H1 (cell line): ENCODE data around the gene TMEM120B. TPM values are rescaled to one million over a fixed set of nuclear protein-coding genes. Genes with fewer than 3 reads are reported as not detected.

Experiments
- CTCF ChIA-PET: fragments of 300-600 bp; sonication (Branson Sonifier 250); formaldehyde crosslinking; loops from one replicate; lab custom pipeline; 2021; ENCODE audit not compliant: partially characterized antibody; lab: Charles Lee
- POLR2A ChIA-PET: fragments of 300-600 bp; sonication (Branson Sonifier 250); formaldehyde crosslinking; loops from one replicate; lab custom pipeline; 2021; ENCODE audit warnings: inconsistent platforms; ENCODE audit not compliant: partially characterized antibody; lab: Charles Lee
- DNase-seq, 2 experiments: peaks; one replicate each; pipeline versions ENCODE4 v3.0.0 to v3.0.0-alpha.2; 2010 to 2022; ENCODE audit warnings: low spot score in 2 of 2, low read depth in 1 of 2, mixed read lengths in 1 of 2
- FAIRE-seq: peaks from 2 replicates; lab custom pipeline; 2011; peaks lifted over from hg19 to GRCh38; lab: Jason Lieb, UNC
- H2AFZ ChIP-seq: 2 replicates; pipeline ENCODE4 v1.8.1; 2012; ENCODE audit warnings: low read length, inconsistent platforms
- H2AK5ac ChIP-seq: 2 replicates; pipeline ENCODE4 v1.6.1; 2013; ENCODE audit warnings: low read depth, low read length
- H2BK120ac ChIP-seq: replicated peaks from 2 replicates; pipeline ENCODE3; 2013; ENCODE audit warnings: low read depth, low read length, inconsistent platforms
- H2BK12ac ChIP-seq: 2 replicates; pipeline ENCODE4 v1.6.1; 2013; ENCODE audit warnings: low read depth, low read length
- H2BK15ac ChIP-seq: 2 replicates; pipeline ENCODE4 v1.6.1; 2013; ENCODE audit warnings: low read length
- H2BK20ac ChIP-seq: 2 replicates; pipeline ENCODE4 v1.6.1; 2013; ENCODE audit warnings: low read length
- H2BK5ac ChIP-seq: 2 replicates; pipeline ENCODE4 v1.6.1; 2013; ENCODE audit warnings: low read depth, low read length
- H3K14ac ChIP-seq: 2 replicates; pipeline ENCODE4 v1.6.1; 2013; ENCODE audit warnings: inconsistent platforms; ENCODE audit not compliant: insufficient read length
- H3K18ac ChIP-seq: 2 replicates; pipeline ENCODE4 v1.6.1; 2013; ENCODE audit warnings: low read length; ENCODE audit errors: extremely low read depth
- H3K23ac ChIP-seq: 2 replicates; pipeline ENCODE4 v1.6.1; 2013; ENCODE audit warnings: inconsistent platforms; ENCODE audit not compliant: insufficient read length
- H3K23me2 ChIP-seq: 2 replicates; pipeline ENCODE4 v1.6.1; 2013; ENCODE audit warnings: low read depth, low read length
- H3K27ac ChIP-seq: 2 replicates; pipeline ENCODE4 v1.6.1; 2011; ENCODE audit warnings: low read depth, low read length, inconsistent platforms
- H3K27me3 ChIP-seq, 4 experiments: replicated peaks in 1 of 4; 1 replicate in 1 of 4; 2 replicates in 3 of 4; pipeline versions ENCODE4 v1.6.1 to v1.8.1; 2011 to 2013; ENCODE audit warnings: low read length in 3 of 4, mild to moderate bottlenecking in 3 of 4, inconsistent platforms in 2 of 4, mixed read lengths in 2 of 4, moderate library complexity in 1 of 4; ENCODE audit not compliant: control insufficient read depth in 3 of 4, insufficient read depth in 3 of 4; ENCODE audit errors: extremely low read depth in 1 of 4
- H3K36me3 ChIP-seq, 4 experiments: 2 replicates each; pipeline versions ENCODE4 v1.6.1 to v1.8.1; 2011 to 2013; ENCODE audit warnings: mild to moderate bottlenecking in 4 of 4, low read length in 3 of 4, moderate library complexity in 2 of 4, control low read depth in 1 of 4, inconsistent platforms in 1 of 4; ENCODE audit not compliant: insufficient read depth in 4 of 4, control insufficient read depth in 2 of 4
- H3K4ac ChIP-seq: replicated peaks from 2 replicates; pipeline ENCODE3; 2013; ENCODE audit warnings: low read length, low read depth, mixed read lengths, inconsistent platforms; ENCODE audit not compliant: insufficient read length
- H3K4me1 ChIP-seq, 4 experiments: replicated peaks in 1 of 4; 1 replicate in 1 of 4; 2 replicates in 3 of 4; pipeline versions ENCODE4 v1.6.1 to v1.8.1; 2011 to 2013; ENCODE audit warnings: low read length in 3 of 4, inconsistent platforms in 2 of 4, mixed read lengths in 1 of 4; ENCODE audit not compliant: insufficient read depth in 4 of 4, control insufficient read depth in 3 of 4
- H3K4me2 ChIP-seq, 2 experiments: 2 replicates each; pipeline versions ENCODE4 v1.6.1 to v1.8.1; 2011 to 2013; ENCODE audit warnings: low read depth in 2 of 2, low read length in 2 of 2, control low read depth in 1 of 2, inconsistent platforms in 1 of 2, mild to moderate bottlenecking in 1 of 2; ENCODE audit not compliant: insufficient read depth in 1 of 2
- H3K4me3 ChIP-seq, 4 experiments: fragments of 200-600, 300-600 bp in 1 of 4; sonication (generic), shearing (Covaris generic), sonication (Bioruptor Twin) in 1 of 4; 2 replicates each; pipeline versions ENCODE4 v1.5.1 to v1.8.1; 2011 to 2016; ENCODE audit warnings: low read length in 4 of 4, low read depth in 3 of 4, control low read depth in 2 of 4, inconsistent platforms in 2 of 4, mild to moderate bottlenecking in 2 of 4, mixed read lengths in 1 of 4, moderate library complexity in 1 of 4; ENCODE audit not compliant: insufficient read depth in 2 of 4; ENCODE audit errors: extremely low read depth in 1 of 4
- H3K56ac ChIP-seq: replicated peaks from 2 replicates; pipeline ENCODE3; 2013; ENCODE audit warnings: low read depth, mild to moderate bottlenecking, mixed read lengths, low read length, inconsistent platforms; ENCODE audit not compliant: insufficient read length
- H3K79me1 ChIP-seq: 2 replicates; pipeline ENCODE4 v1.6.1; 2013; ENCODE audit warnings: low read depth, low read length, control low read depth
- H3K79me2 ChIP-seq, 2 experiments: 2 replicates each; pipeline versions ENCODE4 v1.6.1 to v1.8.1; 2012 to 2013; ENCODE audit warnings: low read length in 2 of 2, mild to moderate bottlenecking in 2 of 2, inconsistent platforms in 1 of 2; ENCODE audit not compliant: insufficient read depth in 2 of 2, control insufficient read depth in 1 of 2
- H3K9ac ChIP-seq, 4 experiments: replicated peaks in 1 of 4; 1 replicate in 1 of 4; 2 replicates in 3 of 4; pipeline versions ENCODE4 v1.6.1 to v1.8.1; 2011 to 2013; ENCODE audit warnings: low read depth in 3 of 4, low read length in 3 of 4, control low read depth in 2 of 4, mild to moderate bottlenecking in 2 of 4, moderate library complexity in 2 of 4, inconsistent platforms in 1 of 4; ENCODE audit errors: extremely low read depth in 1 of 4
- H3K9me3 ChIP-seq, 2 experiments: 2 replicates each; pipeline versions ENCODE4 v1.6.1 to v1.8.1; 2012 to 2013; ENCODE audit warnings: mild to moderate bottlenecking in 2 of 2, moderate library complexity in 2 of 2, control low read depth in 1 of 2, inconsistent platforms in 1 of 2, low read depth in 1 of 2, low read length in 1 of 2, mixed read lengths in 1 of 2; ENCODE audit not compliant: insufficient read depth in 2 of 2
- H4K20me1 ChIP-seq, 2 experiments: replicated peaks in 1 of 2; 2 replicates each; pipeline versions ENCODE3 to v1.8.1; 2011 to 2013; ENCODE audit warnings: inconsistent platforms in 2 of 2, low read length in 2 of 2, mild to moderate bottlenecking in 1 of 2; ENCODE audit not compliant: insufficient read depth in 2 of 2, control insufficient read depth in 1 of 2
- H4K5ac ChIP-seq: 2 replicates; pipeline ENCODE4 v1.6.1; 2013; ENCODE audit warnings: low read length, low read depth, mixed read lengths, inconsistent platforms; ENCODE audit not compliant: insufficient read length
- H4K8ac ChIP-seq: 2 replicates; pipeline ENCODE4 v1.8.0; 2013; ENCODE audit warnings: mild to moderate bottlenecking, moderate library complexity, low read length, inconsistent platforms; ENCODE audit not compliant: insufficient read depth; ENCODE audit errors: extremely low read depth
- H4K91ac ChIP-seq: replicated peaks from 2 replicates; pipeline ENCODE3; 2013; ENCODE audit warnings: low read length, mixed read lengths, inconsistent platforms; ENCODE audit not compliant: insufficient read length
- ASH2L ChIP-seq: fragments of 200-600, 300-600 bp; sonication (generic); IDR thresholded peaks from one replicate; pipeline ENCODE4 v1.7.1; 2017; ENCODE audit warnings: low read length
- CBX8 ChIP-seq: fragments of 300-800, 300-1000 bp; sonication (generic); IDR thresholded peaks from 2 replicates; pipeline ENCODE4 v1.7.1; 2016; ENCODE audit warnings: low read depth, low read length, borderline replicate concordance
- E2F6 ChIP-seq: IDR thresholded peaks from 2 replicates; pipeline ENCODE4 v1.6.1; 2012; ENCODE audit warnings: inconsistent platforms
- GABPA ChIP-seq: IDR thresholded peaks from 2 replicates; pipeline ENCODE4 v1.6.1; 2011; ENCODE audit warnings: mild to moderate bottlenecking, low read length, moderate library complexity, borderline replicate concordance; ENCODE audit not compliant: insufficient read depth
- HDAC6 ChIP-seq: IDR thresholded peaks from one replicate; pipeline ENCODE4 v1.7.1; 2012; ENCODE audit warnings: low read depth, mild to moderate bottlenecking, inconsistent platforms, low read length, moderate library complexity
- PHF8 ChIP-seq: fragments of 200-600 bp; sonication (generic); conservative IDR thresholded peaks from 2 replicates; pipeline ENCODE4 v1.7.1; 2012; ENCODE audit warnings: low read depth, mild to moderate bottlenecking, inconsistent platforms, low read length, moderate library complexity
- RAD21 ChIP-seq, 2 experiments: IDR thresholded peaks in 1 of 2; conservative IDR thresholded peaks in 1 of 2; 2 replicates each; pipeline ENCODE4 v1.6.1; 2011; ENCODE audit warnings: low read depth in 2 of 2, low read length in 2 of 2, improper control_type of control experiment in 1 of 2, inconsistent platforms in 1 of 2, mild to moderate bottlenecking in 1 of 2, moderate library complexity in 1 of 2
- SIN3A ChIP-seq, 2 experiments: IDR thresholded peaks in 1 of 2; conservative IDR thresholded peaks in 1 of 2; 2 replicates each; pipeline ENCODE4 v1.6.1; 2011 to 2012; ENCODE audit warnings: low read length in 2 of 2, improper control_type of control experiment in 1 of 2, low read depth in 1 of 2, mild to moderate bottlenecking in 1 of 2
- SP2 ChIP-seq: IDR thresholded peaks from 2 replicates; pipeline ENCODE4 v1.6.1; 2012; ENCODE audit warnings: mild to moderate bottlenecking, low read length, inconsistent platforms
- TAF1 ChIP-seq: IDR thresholded peaks from 2 replicates; pipeline ENCODE4 v1.6.1; 2011; ENCODE audit warnings: mild to moderate bottlenecking, low read depth, low read length
- TEAD4 ChIP-seq: IDR thresholded peaks from 2 replicates; pipeline ENCODE4 v1.6.1; 2012; ENCODE audit warnings: low read depth, low read length, inconsistent platforms, mixed read lengths
- ZNF274 ChIP-seq: IDR thresholded peaks from 2 replicates; pipeline ENCODE4 v1.7.0; 2012; ENCODE audit warnings: low read length, borderline replicate concordance; ENCODE audit errors: extremely low read depth
- WGBS, 2 experiments: shearing (Covaris generic) in 1 of 2; methylation state at CpG; one replicate each; pipeline versions ENCODE4 v1.1.6 to v1.1.7; 2013 to 2015; ENCODE audit warnings: low lambda C conversion rate in 2 of 2, mixed read lengths in 2 of 2, inconsistent platforms in 1 of 2, low coverage in 1 of 2, missing lambda C conversion rate in 1 of 2; ENCODE audit not compliant: insufficient replicate concordance in 2 of 2, insufficient coverage in 1 of 2, insufficient read length in 1 of 2; ENCODE audit errors: extremely low coverage in 1 of 2, missing lambda C conversion rate in 1 of 2; 5-methylcytosine and 5-hydroxymethylcytosine counted together
- polyA plus RNA-seq, 7 experiments: library from polyadenylated mRNA; depleted of rRNA in 3 of 7; stranded (reverse) in 5 of 7; unstranded in 2 of 7; fragments of >200 nt in 5 of 7; fragments of 200-250 nt in 2 of 7; gene quantifications; 1 replicate in 5 of 7; 2 replicates in 1 of 7; 4 replicates in 1 of 7; pipeline versions ENCODE4 v1.2.1 to v1.2.3, GENCODE V29; 2011 to 2013; ENCODE audit warnings: missing spikeins in 2 of 7, mixed read lengths in 2 of 7
- total RNA-seq: library from RNA; stranded (reverse); fragmentation: NEBNext Ultra II Directional; extraction: Animal tissue kit (Norgen Biotek cat#: 25700); gene quantifications from 2 replicates; pipeline ENCODE4 v1.2.1, GENCODE V29; 2021

The TMEM120B gene
- total and polyA plus RNA-seq, 2 of the 8 experiments (the other 6 are each of a cell fraction or from before 2014, with no cell fraction given): 22.0 to 29.1 TPM

GRCh38 chr12:121798787-121799155, 86.2 kb downstream of the TMEM120B start:
- H3K23me2 ChIP-seq: peaks cover 24% of the 10 kb centered on the region; the same call in 1 of the 2 replicates
- TF ChIP-seq GABPA: no peak
- TF ChIP-seq CBX8: no peak
- TF ChIP-seq HDAC6: no peak
- no peak for TF ChIP-seq TAF1
- TF ChIP-seq ASH2L: no peak
- no peak for TF ChIP-seq TEAD4
- no peak for TF ChIP-seq SP2
- TF ChIP-seq SIN3A (conservative IDR thresholded peaks at IDR 0.05 in 1 of 2, IDR thresholded peaks at IDR 0.05 in 1 of 2; ENCODE audit: low read depth in 1 of 2, low read length in 2 of 2): no peak
- no peak for TF ChIP-seq ZNF274
- no peak for TF ChIP-seq PHF8
- no peak for TF ChIP-seq E2F6
- TF ChIP-seq RAD21 (IDR thresholded peaks at IDR 0.05 in 1 of 2, conservative IDR thresholded peaks at IDR 0.05 in 1 of 2; ENCODE audit: low read depth in 2 of 2, low read length in 2 of 2): no peak
- H3K4me2 ChIP-seq: peak overlapping the region; percentile 66 to 92; a peak in 3 of 4 replicates
- H3K4me1 ChIP-seq: peaks cover 11 to 33% (median 19%) of the 10 kb centered on the region in 4 experiments
- H2BK12ac ChIP-seq: peak overlapping the region; percentile 10; the same call in 1 of the 2 replicates
- H3K27ac ChIP-seq: no peak overlapping the region
- H2BK20ac ChIP-seq: no peak overlapping the region
- peak overlapping the region in 3 of 4 experiments; percentile 29 to 47 (median 43); a peak in 4 of 8 replicates for H3K4me3 ChIP-seq
- no peak overlapping the region for H3K14ac ChIP-seq
- no peak overlapping the region for H3K56ac ChIP-seq
- FAIRE-seq (no peak), DNase-seq (no peak)
- H2AFZ ChIP-seq: no peak overlapping the region
- no peaks in the 10 kb centered on the region for H3K27me3 ChIP-seq
- no peak overlapping the region for H4K5ac ChIP-seq
- H4K91ac ChIP-seq: no peak overlapping the region
- no peak overlapping the region; the same call in 1 of the 2 replicates for H2BK15ac ChIP-seq
- no peak overlapping the region for H3K4ac ChIP-seq
- H2BK5ac ChIP-seq: peak overlapping the region; percentile 12; the same call in 1 of the 2 replicates
- POLR2A ChIA-PET: interaction anchor here (1.2 to 34.9 kb wide), 13 partner anchors 1 to 257 kb away, joined by 3 to 958 read pairs (median 4); partner anchors contain the start of genes PSMD9, RHOF and SETD1B
- H3K18ac ChIP-seq: peak overlapping the region; percentile 89; the same call in 1 of the 2 replicates
- peaks cover 6 to 13% of the 10 kb centered on the region in 2 experiments for H4K20me1 ChIP-seq
- H3K9me3 ChIP-seq: no peaks in the 10 kb centered on the region
- H3K9ac ChIP-seq: no peak overlapping the region
- H2BK120ac ChIP-seq: no peak overlapping the region
- CTCF ChIA-PET: interaction anchor here (0.7 to 18.2 kb wide), 8 partner anchors 9 to 1750 kb away, joined by 3 to 363 read pairs (median 112); partner anchors contain the start of genes PSMD9 and SETD1B
- WGBS, 2 experiments: 91% methylated on average over 10 of the region's 10 CpGs; no CpG with 5 or more reads in 1 of the 2 experiments
- H4K8ac ChIP-seq: no peak overlapping the region
- peaks cover 0 to 38% of the 10 kb centered on the region in 2 experiments; a peak in 2 of 4 replicates for H3K79me2 ChIP-seq
- H3K79me1 ChIP-seq: 0 out of 2 replicates have a peak, but pooled peaks cover 6% of the 10 kb centered on the region
- no peak overlapping the region for H3K23ac ChIP-seq
- peaks cover 0 to 16% (median 3%) of the 10 kb centered on the region in 4 experiments; a peak in 4 of 8 replicates for H3K36me3 ChIP-seq
- H2AK5ac ChIP-seq: no peak overlapping the region; the same call in 1 of the 2 replicates
